ENCODE data around the gene TPCN2.

- TF ChIP-seq CTCF (IDR thresholded peaks at IDR 0.05): no peak
- TF ChIP-seq POLR2A (IDR thresholded peaks at IDR 0.05): no peak
- TF ChIP-seq EP300 (IDR thresholded peaks at IDR 0.05): no peak
These were observed 2.9 kb downstream of the TPCN2 start for GRCh38 chr11:69051381-69052342.

Measured in upper lobe of left lung (tissue), 4 donors.